HCT116 (cell line): ENCODE results near the gene THPO. TPM values are rescaled to one million over a fixed set of nuclear protein-coding genes. Genes with fewer than 3 reads are reported as not detected.

Experiments used
- ATAC-seq: fragments of 200-7000 bp; cut with Tn5 transposase; 2 replicates; pipeline ENCODE4 v1.9.1; 2020; ENCODE audit warnings: mild to moderate bottlenecking, moderate library complexity
- BruUV-seq: library from RNA; stranded (reverse); fragments of 400-500 nt; replicated peaks from 2 replicates; lab custom pipeline; 2021; lab: Mats Ljungman, UMichigan
- CTCF ChIA-PET: fragments of 300-600 bp; sonication (Branson Sonifier 250); formaldehyde crosslinking; loops from one replicate; lab custom pipeline; 2021; ENCODE audit warnings: antibody characterized with exemption; lab: Charles Lee
- POLR2A ChIA-PET: fragments of 300-600, 350-600 bp; sonication (Branson Sonifier 250); formaldehyde crosslinking; loops from one replicate; lab custom pipeline; 2021; ENCODE audit warnings: antibody characterized with exemption; lab: Charles Lee
- RAD21 ChIA-PET, 2 experiments: fragments of 300-600 bp; sonication (Branson Sonifier 250); formaldehyde crosslinking; loops; one replicate each; lab custom pipeline; 2023; ENCODE audit warnings: low total read pairs in 2 of 2; ENCODE audit not compliant: uncharacterized antibody in 2 of 2, unreplicated experiment in 2 of 2, low non-redundant PET in 1 of 2; lab: Charles Lee
- DNase-seq: peaks from one replicate; pipeline ENCODE4 v3.0.0-alpha.2; 2010; ENCODE audit warnings: low read depth, low spot score
- H2AFZ ChIP-seq: fragments of 200-600 bp; shearing (Covaris generic), sonication (generic); 2 replicates; pipeline ENCODE4 v1.6.1; 2017; ENCODE audit warnings: low read depth, mixed run types, mixed read lengths, antibody characterized with exemption, low read length; ENCODE audit not compliant: poor library complexity, severe bottlenecking
- H3K27ac ChIP-seq: 2 replicates; pipeline ENCODE4 v1.5.1; 2012; ENCODE audit warnings: low read depth, low read length
- H3K27me3 ChIP-seq: fragments of 200-600 bp; sonication (generic); 2 replicates; pipeline ENCODE4 v1.6.1; 2016; ENCODE audit warnings: mixed run types, low read length, mixed read lengths; ENCODE audit not compliant: insufficient read depth
- H3K36me3 ChIP-seq, 2 experiments: fragments of 200-500 bp in 1 of 2; fragments of 200-600 bp in 1 of 2; sonication (Bioruptor generic) in 1 of 2; sonication (generic) in 1 of 2; 2 replicates each; pipeline versions ENCODE4 v1.5.1 to v1.6.1; 2014 to 2016; ENCODE audit warnings: low read length in 2 of 2, inconsistent platforms in 1 of 2, mixed read lengths in 1 of 2, mixed run types in 1 of 2; ENCODE audit not compliant: insufficient read depth in 2 of 2, control insufficient read depth in 1 of 2
- H3K4me1 ChIP-seq, 2 experiments: fragments of 200-600 bp in 1 of 2; sonication (generic) in 1 of 2; 2 replicates each; pipeline versions ENCODE4 v1.5.1 to v1.6.1; 2012 to 2017; ENCODE audit warnings: low read length in 2 of 2, inconsistent platforms in 1 of 2, mild to moderate bottlenecking in 1 of 2, mixed read lengths in 1 of 2, mixed run types in 1 of 2, moderate library complexity in 1 of 2; ENCODE audit not compliant: insufficient read depth in 2 of 2, control insufficient read depth in 1 of 2
- H3K4me2 ChIP-seq: fragments of 200-600 bp; sonication (generic); 2 replicates; pipeline ENCODE4 v1.6.1; 2017; ENCODE audit warnings: mixed run types, low read length, mixed read lengths
- H3K4me3 ChIP-seq, 2 experiments: fragments of 200-600 bp in 1 of 2; sonication (generic) in 1 of 2; replicated peaks in 1 of 2; 2 replicates each; pipeline ENCODE4 v1.5.1; 2011 to 2016; ENCODE audit warnings: low read length in 2 of 2, control low read depth in 1 of 2, low read depth in 1 of 2, mild to moderate bottlenecking in 1 of 2, mixed read lengths in 1 of 2, mixed run types in 1 of 2
- H3K79me2 ChIP-seq: fragments of 200-600 bp; sonication (generic); 2 replicates; pipeline ENCODE4 v1.6.1; 2017; ENCODE audit warnings: mild to moderate bottlenecking, mixed run types, low read length, moderate library complexity, mixed read lengths; ENCODE audit not compliant: insufficient read depth
- H3K9ac ChIP-seq: fragments of 200-600 bp; sonication (generic); 2 replicates; pipeline ENCODE4 v1.6.1; 2016; ENCODE audit warnings: low read length, mixed read lengths
- H3K9me2 ChIP-seq: fragments of 200-600 bp; sonication (generic), shearing (Covaris generic); 2 replicates; pipeline ENCODE4 v1.6.1; 2017; ENCODE audit warnings: mixed run types, mild to moderate bottlenecking, moderate library complexity; ENCODE audit not compliant: insufficient read depth
- H3K9me3 ChIP-seq, 2 experiments: fragments of 200-500 bp in 1 of 2; fragments of 200-600 bp in 1 of 2; sonication (Bioruptor generic) in 1 of 2; sonication (generic) in 1 of 2; 2 replicates each; pipeline ENCODE4 v1.6.1; 2014 to 2017; ENCODE audit warnings: low read length in 2 of 2, mixed read lengths in 2 of 2, inconsistent platforms in 1 of 2, low read depth in 1 of 2, mild to moderate bottlenecking in 1 of 2, mixed run types in 1 of 2, moderate library complexity in 1 of 2; ENCODE audit not compliant: control insufficient read depth in 1 of 2, insufficient read depth in 1 of 2
- H4K20me1 ChIP-seq: fragments of 200-600 bp; sonication (generic), shearing (Covaris generic); 2 replicates; pipeline ENCODE4 v1.6.1; 2017; ENCODE audit warnings: mixed run types, mild to moderate bottlenecking, moderate library complexity; ENCODE audit not compliant: insufficient read depth
- EGR1 ChIP-seq: IDR thresholded peaks from 2 replicates; pipeline ENCODE4 v1.6.1; 2012; ENCODE audit warnings: low read depth
- EZH2phosphoT487 ChIP-seq: fragments of 200-600 bp; IDR thresholded peaks from 2 replicates; pipeline ENCODE4 v1.6.1; 2018; ENCODE audit warnings: antibody characterized with exemption, borderline replicate concordance
- FOSL1 ChIP-seq: IDR thresholded peaks from 2 replicates; pipeline ENCODE4 v1.6.1; 2012; ENCODE audit warnings: low read depth
- POLR2A ChIP-seq: IDR thresholded peaks from 2 replicates; pipeline ENCODE4 v1.7.0; 2011; ENCODE audit warnings: borderline replicate concordance; ENCODE audit not compliant: insufficient read depth, insufficient read length; ENCODE audit errors: extremely low read depth
- RAD21 ChIP-seq: IDR thresholded peaks from 2 replicates; pipeline ENCODE4 v1.6.1; 2012; ENCODE audit warnings: low read depth, mild to moderate bottlenecking
- SIN3A ChIP-seq: IDR thresholded peaks from 2 replicates; pipeline ENCODE4 v1.6.1; 2012; ENCODE audit warnings: low read depth
- SP1 ChIP-seq: IDR thresholded peaks from 2 replicates; pipeline ENCODE4 v1.6.1; 2012; ENCODE audit warnings: low read depth
- TCF7L2 ChIP-seq: IDR thresholded peaks from 2 replicates; pipeline ENCODE4 v1.7.0; 2011; ENCODE audit warnings: borderline replicate concordance, inconsistent platforms; ENCODE audit not compliant: insufficient read depth, insufficient read length; ENCODE audit errors: extremely low read depth
- YY1 ChIP-seq: IDR thresholded peaks from 2 replicates; pipeline ENCODE4 v1.6.1; 2011; ENCODE audit warnings: low read length, low read depth, moderate library complexity, mild to moderate bottlenecking; ENCODE audit not compliant: insufficient replicate concordance; ENCODE audit errors: extremely low read depth
- ZNF274 ChIP-seq: fragments of 200-500 bp; sonication (Bioruptor generic); IDR thresholded peaks from 2 replicates; pipeline ENCODE4 v1.6.1; 2014; ENCODE audit warnings: mild to moderate bottlenecking, low read depth, low read length, inconsistent platforms
- intact Hi-C: fragments of 100-400 bp; cut with micrococcal nuclease; formaldehyde crosslinking; loops from 2 replicates; pipeline ENCODE4 v1.10.0; 2022
- total RNA-seq: library from RNA; stranded (reverse); gene quantifications from one replicate; pipeline ENCODE4 v1.2.1, GENCODE V29; 2021; ENCODE audit not compliant: unreplicated experiment
- TF ChIP-seq, protein P1 (sequence below), 3 experiments: fragments of 200-600 bp in 1 of 3; sonication (generic) in 1 of 3; IDR thresholded peaks in 2 of 3; conservative IDR thresholded peaks in 1 of 3; 2 replicates each; pipeline ENCODE4 v1.5.1; 2012 to 2017; ENCODE audit warnings: low read depth in 2 of 3, low read length in 2 of 3, antibody characterized with exemption in 1 of 3, borderline replicate concordance in 1 of 3, control low read depth in 1 of 3, mild to moderate bottlenecking in 1 of 3, mixed read lengths in 1 of 3, mixed run types in 1 of 3, moderate library complexity in 1 of 3; ENCODE audit not compliant: insufficient read depth in 1 of 3
- TF ChIP-seq, protein P2 (sequence below): IDR thresholded peaks from 2 replicates; pipeline ENCODE4 v1.6.1; 2012; ENCODE audit warnings: low read depth
- TF ChIP-seq, protein P3 (sequence below): IDR thresholded peaks from 2 replicates; pipeline ENCODE4 v1.6.1; 2012
- TF ChIP-seq, protein P4 (sequence below): IDR thresholded peaks from 2 replicates; pipeline ENCODE4 v1.6.1; 2012

The THPO gene
- total RNA-seq, 1 experiment from 2014 or later = not detected

DNA sequence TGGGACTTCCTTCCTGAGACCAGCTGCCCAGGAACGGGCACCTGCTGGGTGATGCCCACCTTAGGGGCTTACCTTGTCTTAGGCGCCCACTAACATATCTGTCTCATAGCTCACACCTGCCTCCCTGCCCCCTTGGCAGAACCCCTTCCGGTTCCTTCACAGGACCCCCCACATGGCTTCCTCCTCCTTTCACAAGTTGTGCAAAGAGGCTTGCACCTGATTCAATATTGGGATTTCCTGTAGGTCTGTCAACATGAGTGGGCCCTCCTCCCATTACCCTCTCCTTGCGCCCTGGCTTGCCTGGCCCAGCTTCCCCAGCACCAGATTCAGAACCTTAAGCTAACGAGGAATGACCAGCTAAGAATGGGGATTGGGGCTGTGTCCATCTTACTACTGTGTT lies 633 bp downstream of the THPO start:
- Histone ChIP-seq H3K4me3 (no peak overlapping the region), H3K9me3 (no peaks in the 10 kb centered on the region), H3K27ac (no peak overlapping the region), H3K36me3 (no peaks in the 10 kb centered on the region), H4K20me1 (no peaks in the 10 kb centered on the region), H3K4me2 (no peak overlapping the region), H3K9ac (no peak overlapping the region), H3K4me1 (peaks cover 4 to 31% of the 10 kb centered on the region in 2 experiments; a peak in 3 of 4 replicates), H3K79me2 (no peaks in the 10 kb centered on the region), H2AFZ (no peak overlapping the region), H3K9me2 (no peaks in the 10 kb centered on the region), H3K27me3 (no peaks in the 10 kb centered on the region)
- intact Hi-C loops = loop anchor here (10.0 kb wide), 2 partner anchors 137 to 397 kb away; no protein-coding TSS in a partner anchor
- POLR2A ChIA-PET = no interaction called here
- RAD21 ChIA-PET = no interaction called here
- DNase-seq (no peak), ATAC-seq (no peak)
- TF ChIP-seq EZH2phosphoT487 (no peak), EGR1 (no peak), RAD21 (no peak), POLR2A (no peak), FOSL1 (no peak), ZNF274 (no peak), SP1 (no peak), SIN3A (no peak), TCF7L2 (no peak), YY1 (no peak)
- TF ChIP-seq, protein P1, sequence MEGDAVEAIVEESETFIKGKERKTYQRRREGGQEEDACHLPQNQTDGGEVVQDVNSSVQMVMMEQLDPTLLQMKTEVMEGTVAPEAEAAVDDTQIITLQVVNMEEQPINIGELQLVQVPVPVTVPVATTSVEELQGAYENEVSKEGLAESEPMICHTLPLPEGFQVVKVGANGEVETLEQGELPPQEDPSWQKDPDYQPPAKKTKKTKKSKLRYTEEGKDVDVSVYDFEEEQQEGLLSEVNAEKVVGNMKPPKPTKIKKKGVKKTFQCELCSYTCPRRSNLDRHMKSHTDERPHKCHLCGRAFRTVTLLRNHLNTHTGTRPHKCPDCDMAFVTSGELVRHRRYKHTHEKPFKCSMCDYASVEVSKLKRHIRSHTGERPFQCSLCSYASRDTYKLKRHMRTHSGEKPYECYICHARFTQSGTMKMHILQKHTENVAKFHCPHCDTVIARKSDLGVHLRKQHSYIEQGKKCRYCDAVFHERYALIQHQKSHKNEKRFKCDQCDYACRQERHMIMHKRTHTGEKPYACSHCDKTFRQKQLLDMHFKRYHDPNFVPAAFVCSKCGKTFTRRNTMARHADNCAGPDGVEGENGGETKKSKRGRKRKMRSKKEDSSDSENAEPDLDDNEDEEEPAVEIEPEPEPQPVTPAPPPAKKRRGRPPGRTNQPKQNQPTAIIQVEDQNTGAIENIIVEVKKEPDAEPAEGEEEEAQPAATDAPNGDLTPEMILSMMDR (IDR thresholded peaks at IDR 0.05 in 2 of 3, conservative IDR thresholded peaks at IDR 0.05 in 1 of 3; ENCODE audit: borderline replicate concordance in 1 of 3, insufficient read depth in 1 of 3, low read depth in 2 of 3, low read length in 2 of 3) = no peak
- TF ChIP-seq, protein P2, sequence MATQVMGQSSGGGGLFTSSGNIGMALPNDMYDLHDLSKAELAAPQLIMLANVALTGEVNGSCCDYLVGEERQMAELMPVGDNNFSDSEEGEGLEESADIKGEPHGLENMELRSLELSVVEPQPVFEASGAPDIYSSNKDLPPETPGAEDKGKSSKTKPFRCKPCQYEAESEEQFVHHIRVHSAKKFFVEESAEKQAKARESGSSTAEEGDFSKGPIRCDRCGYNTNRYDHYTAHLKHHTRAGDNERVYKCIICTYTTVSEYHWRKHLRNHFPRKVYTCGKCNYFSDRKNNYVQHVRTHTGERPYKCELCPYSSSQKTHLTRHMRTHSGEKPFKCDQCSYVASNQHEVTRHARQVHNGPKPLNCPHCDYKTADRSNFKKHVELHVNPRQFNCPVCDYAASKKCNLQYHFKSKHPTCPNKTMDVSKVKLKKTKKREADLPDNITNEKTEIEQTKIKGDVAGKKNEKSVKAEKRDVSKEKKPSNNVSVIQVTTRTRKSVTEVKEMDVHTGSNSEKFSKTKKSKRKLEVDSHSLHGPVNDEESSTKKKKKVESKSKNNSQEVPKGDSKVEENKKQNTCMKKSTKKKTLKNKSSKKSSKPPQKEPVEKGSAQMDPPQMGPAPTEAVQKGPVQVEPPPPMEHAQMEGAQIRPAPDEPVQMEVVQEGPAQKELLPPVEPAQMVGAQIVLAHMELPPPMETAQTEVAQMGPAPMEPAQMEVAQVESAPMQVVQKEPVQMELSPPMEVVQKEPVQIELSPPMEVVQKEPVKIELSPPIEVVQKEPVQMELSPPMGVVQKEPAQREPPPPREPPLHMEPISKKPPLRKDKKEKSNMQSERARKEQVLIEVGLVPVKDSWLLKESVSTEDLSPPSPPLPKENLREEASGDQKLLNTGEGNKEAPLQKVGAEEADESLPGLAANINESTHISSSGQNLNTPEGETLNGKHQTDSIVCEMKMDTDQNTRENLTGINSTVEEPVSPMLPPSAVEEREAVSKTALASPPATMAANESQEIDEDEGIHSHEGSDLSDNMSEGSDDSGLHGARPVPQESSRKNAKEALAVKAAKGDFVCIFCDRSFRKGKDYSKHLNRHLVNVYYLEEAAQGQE = no peak
- TF ChIP-seq, protein P3, sequence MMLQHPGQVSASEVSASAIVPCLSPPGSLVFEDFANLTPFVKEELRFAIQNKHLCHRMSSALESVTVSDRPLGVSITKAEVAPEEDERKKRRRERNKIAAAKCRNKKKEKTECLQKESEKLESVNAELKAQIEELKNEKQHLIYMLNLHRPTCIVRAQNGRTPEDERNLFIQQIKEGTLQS = no peak
- TF ChIP-seq, protein P4, sequence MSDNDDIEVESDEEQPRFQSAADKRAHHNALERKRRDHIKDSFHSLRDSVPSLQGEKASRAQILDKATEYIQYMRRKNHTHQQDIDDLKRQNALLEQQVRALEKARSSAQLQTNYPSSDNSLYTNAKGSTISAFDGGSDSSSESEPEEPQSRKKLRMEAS = no peak
- CTCF ChIA-PET = no interaction called here
- no TSS peak for BruUV-seq
